GM12864 (cell line): ENCODE measurements around the gene REEP1.

Experiments
- DNase-seq: peaks from one replicate; pipeline ENCODE4 v3.0.0-alpha.2; 2011; ENCODE audit warnings: low read depth
- H3K4me3 ChIP-seq: 2 replicates; pipeline ENCODE4 v1.5.1; 2011; ENCODE audit warnings: mild to moderate bottlenecking, low read depth, low read length, control low read depth
- TF ChIP-seq, protein P1 (sequence below): IDR thresholded peaks from 2 replicates; pipeline ENCODE4 v1.5.1; 2011; ENCODE audit warnings: low read depth, mild to moderate bottlenecking, moderate library complexity, low read length, control low read depth, inconsistent platforms; ENCODE audit errors: missing control alignments

REEP1 gene

DNA sequence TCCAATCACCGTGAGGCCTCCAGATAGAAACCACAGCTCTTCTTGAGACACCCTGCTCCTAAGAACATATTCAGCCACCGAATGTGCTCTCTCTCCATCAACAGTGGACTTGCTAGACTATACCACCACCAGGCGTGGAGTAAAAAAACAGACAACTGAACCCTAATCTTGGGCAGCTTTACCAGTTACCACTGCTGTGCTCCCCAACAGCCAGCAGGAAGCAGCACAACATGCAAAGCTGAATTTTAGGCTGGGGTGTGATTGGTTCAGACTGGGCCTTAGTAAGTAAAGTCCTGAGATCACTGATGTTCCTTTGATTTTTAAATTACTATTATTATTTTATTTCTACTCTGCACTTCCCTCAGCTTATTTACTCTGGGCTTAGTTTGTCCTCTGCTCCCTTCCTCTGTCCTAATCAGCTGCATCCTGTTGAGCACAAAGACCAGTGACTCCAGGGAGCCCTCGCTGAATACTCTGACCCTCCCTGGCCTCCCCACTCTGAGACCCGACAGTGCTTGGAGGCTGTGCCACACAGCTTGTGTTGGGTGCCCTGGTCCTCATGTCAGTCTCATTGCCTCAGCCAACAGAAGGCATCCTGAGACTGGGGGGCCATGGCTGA lies 116.3 kb downstream of the REEP1 start:
- DNase-seq = peak; percentile 34
- TF ChIP-seq, protein P1, sequence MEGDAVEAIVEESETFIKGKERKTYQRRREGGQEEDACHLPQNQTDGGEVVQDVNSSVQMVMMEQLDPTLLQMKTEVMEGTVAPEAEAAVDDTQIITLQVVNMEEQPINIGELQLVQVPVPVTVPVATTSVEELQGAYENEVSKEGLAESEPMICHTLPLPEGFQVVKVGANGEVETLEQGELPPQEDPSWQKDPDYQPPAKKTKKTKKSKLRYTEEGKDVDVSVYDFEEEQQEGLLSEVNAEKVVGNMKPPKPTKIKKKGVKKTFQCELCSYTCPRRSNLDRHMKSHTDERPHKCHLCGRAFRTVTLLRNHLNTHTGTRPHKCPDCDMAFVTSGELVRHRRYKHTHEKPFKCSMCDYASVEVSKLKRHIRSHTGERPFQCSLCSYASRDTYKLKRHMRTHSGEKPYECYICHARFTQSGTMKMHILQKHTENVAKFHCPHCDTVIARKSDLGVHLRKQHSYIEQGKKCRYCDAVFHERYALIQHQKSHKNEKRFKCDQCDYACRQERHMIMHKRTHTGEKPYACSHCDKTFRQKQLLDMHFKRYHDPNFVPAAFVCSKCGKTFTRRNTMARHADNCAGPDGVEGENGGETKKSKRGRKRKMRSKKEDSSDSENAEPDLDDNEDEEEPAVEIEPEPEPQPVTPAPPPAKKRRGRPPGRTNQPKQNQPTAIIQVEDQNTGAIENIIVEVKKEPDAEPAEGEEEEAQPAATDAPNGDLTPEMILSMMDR = peak; percentile 92
- no peak overlapping the region for H3K4me3 ChIP-seq

DNA sequence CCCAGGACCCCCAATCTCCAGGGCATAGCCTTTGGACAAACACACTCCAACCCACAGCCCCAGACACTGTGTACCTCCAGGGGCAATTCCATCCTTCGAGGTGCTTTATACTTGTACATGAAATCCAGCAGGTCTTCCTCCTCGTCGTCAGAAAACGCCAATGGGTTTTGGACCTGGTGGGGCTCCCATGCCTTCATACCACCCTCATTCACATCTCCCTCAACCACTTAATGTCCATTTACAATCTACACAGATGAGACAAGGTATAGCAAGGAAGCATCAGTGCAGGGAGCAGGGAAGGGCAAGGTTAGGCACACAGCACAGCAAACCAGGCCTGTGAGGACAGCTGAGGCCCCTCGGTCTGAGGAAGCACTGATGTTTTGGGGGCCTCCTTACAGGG lies 117.5 kb downstream of the REEP1 start:
- DNase-seq = no peak
- H3K4me3 ChIP-seq = no peak overlapping the region
- TF ChIP-seq, protein P1 = no peak

DNA sequence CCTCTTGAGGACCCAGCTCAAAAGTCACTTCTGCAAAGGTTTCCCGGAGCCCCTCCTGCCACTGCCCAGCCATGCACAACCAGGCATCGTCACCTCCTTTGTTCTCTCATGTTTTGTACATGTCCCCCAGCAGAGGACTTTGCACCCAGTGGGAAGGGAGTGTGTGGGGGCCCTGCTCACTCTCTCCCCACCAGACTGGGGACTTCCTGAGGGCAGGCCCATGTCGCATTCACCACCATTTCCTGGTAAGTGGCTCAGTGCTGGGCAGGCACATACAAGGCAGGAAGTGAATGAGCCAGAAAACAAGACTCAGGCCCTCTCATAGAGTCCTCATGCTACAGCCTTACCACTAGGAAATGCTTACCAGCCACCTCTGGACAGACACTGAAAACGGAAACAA lies 119.3 kb downstream of the REEP1 start:
- no peak overlapping the region for H3K4me3 ChIP-seq
- no peak for DNase-seq
- TF ChIP-seq, protein P1 = no peak

DNA sequence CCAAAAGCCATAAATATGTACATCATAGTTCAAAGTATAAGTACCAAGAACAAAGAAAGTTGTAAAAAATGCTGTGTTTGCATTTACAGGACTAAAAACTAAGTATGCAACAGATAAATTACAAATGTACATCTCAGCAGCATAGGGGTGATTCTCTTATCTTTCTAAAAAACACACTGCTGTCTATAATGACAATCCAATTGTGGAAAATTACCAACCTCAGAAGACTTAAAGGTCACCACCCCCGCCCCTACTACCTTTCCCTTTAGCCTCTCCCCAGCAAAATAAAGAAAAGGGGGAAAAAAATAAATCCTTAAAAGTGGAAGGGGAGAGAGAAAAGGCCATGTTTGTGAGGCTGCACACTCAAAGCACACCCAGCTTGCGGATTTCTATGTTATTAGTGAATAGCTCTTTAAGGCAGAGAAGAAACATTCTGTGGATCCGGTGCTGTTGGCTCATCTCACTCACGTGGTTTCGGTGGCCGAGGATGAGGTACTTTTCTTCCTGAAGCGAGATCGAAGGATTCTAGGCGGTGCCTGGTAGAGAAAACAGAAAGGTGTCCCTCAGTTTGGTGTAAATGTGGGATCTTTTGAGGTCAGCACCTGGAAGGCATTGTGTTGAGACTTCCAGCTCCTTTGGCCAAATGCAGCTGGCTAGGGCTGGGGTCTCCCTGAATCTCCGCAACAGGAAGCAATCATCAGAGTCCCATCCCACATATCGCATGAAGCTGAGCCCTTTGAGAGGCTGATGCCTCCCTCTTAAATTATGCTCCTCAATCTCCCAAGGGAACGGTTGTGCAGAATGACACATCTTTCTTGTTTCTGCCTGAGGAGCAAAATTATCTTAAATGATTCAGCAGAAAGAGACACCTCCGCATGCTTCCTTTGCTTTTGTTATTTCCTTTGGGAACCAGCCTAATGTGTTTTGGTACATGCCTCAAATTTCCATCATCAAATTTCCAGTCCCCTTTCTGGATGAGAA lies 120.6 kb downstream of the REEP1 start:
- no peak for DNase-seq
- H3K4me3 ChIP-seq = no peak overlapping the region
- TF ChIP-seq, protein P1 = no peak

DNA sequence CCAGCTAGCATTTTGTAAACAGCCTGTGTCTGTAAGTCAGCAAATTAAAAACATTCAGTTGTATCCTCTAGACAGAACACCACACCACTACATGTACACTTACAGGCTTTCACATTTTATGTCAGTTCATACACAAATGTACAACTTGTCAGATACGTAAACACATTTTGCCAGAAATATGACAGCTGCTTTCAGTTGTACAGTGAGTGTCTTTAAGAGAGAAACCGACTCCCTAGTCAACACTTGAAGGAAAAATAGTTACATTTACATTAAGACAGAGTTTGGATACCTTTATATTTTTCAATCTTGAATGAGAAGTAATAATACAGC lies 123.0 kb downstream of the REEP1 start:
- DNase-seq = no peak
- H3K4me3 ChIP-seq = no peak overlapping the region
- TF ChIP-seq, protein P1 = no peak

DNA sequence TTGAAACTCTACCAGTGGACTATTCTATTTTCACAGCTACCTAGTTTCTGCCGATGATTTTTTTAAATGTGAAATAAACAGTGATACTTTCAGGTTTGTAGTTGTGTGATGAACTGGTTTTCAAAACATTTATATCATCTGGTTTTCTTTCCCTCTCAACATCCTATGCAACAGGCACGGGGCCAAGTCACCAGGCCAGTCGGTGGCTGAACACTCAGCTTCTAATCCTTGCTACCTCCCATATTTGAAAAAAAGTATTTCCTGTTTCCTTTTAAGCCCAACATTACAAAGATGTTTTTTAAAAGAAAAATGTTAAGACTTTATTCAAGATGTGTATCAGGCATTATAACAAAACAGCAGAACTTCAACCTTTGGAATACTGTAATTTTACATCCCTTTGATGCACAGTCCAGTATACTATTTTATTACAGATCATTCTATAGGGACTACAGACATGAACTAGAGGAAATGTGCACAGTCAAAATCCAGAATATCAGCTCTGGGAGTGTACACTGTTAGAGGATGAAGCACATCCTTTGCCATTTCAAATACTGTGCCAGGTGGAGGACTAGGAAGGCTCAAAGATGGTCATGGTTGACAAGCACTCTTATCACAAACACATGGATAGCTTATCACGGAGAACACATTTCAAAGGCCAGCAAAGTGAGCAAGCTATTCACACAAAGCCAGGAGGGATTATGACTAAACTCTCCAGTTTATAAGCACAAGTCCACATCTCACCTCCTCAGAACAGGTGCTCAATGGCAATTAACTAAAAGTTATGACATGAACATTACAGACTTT lies 123.5 kb downstream of the REEP1 start:
- no peak overlapping the region for H3K4me3 ChIP-seq
- DNase-seq = no peak
- TF ChIP-seq, protein P1 = no peak
